ENCODE data around the gene GPX3.

The GPX3 gene

GRCh38 chr5:151033217-151033934, 13.0 kb downstream of the GPX3 start:
- TF ChIP-seq GATA3 (IDR thresholded peaks at IDR 0.05; ENCODE audit: low read depth, low read length) = no peak
- TF ChIP-seq GATA2 (IDR thresholded peaks at IDR 0.05; ENCODE audit: low read depth, low read length) = no peak

- TF ChIP-seq GATA2 (IDR thresholded peaks at IDR 0.05; ENCODE audit: low read depth, low read length) = no peak
- no peak for TF ChIP-seq GATA3 (IDR thresholded peaks at IDR 0.05; ENCODE audit: low read depth, low read length)
These were observed 14.3 kb downstream of the GPX3 start for GRCh38 chr5:151034422-151035379.

DNA sequence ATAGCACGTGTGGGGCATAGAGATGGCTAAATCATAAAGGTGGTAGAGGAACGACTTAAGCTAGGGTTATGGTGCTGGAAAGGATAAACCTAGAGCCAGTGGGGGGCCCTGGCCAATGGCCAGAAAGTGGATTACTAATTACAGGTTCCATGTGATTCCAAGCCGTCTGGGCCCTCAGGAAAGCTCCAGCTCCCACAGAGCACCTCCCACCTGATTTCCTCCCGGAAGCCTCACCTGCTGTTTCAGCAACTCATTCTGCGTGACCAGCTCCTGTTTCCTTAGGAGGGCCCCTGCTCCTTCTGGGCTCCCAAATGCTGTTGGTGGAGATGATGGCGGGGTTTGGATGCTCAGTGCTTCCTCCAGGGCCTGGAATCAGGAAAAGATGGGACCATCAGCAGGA, 16.2 kb downstream of the GPX3 start:
- TF ChIP-seq GATA2 (IDR thresholded peaks at IDR 0.05; ENCODE audit: low read depth, low read length) = no peak
- no peak for TF ChIP-seq GATA3 (IDR thresholded peaks at IDR 0.05; ENCODE audit: low read depth, low read length)

DNA sequence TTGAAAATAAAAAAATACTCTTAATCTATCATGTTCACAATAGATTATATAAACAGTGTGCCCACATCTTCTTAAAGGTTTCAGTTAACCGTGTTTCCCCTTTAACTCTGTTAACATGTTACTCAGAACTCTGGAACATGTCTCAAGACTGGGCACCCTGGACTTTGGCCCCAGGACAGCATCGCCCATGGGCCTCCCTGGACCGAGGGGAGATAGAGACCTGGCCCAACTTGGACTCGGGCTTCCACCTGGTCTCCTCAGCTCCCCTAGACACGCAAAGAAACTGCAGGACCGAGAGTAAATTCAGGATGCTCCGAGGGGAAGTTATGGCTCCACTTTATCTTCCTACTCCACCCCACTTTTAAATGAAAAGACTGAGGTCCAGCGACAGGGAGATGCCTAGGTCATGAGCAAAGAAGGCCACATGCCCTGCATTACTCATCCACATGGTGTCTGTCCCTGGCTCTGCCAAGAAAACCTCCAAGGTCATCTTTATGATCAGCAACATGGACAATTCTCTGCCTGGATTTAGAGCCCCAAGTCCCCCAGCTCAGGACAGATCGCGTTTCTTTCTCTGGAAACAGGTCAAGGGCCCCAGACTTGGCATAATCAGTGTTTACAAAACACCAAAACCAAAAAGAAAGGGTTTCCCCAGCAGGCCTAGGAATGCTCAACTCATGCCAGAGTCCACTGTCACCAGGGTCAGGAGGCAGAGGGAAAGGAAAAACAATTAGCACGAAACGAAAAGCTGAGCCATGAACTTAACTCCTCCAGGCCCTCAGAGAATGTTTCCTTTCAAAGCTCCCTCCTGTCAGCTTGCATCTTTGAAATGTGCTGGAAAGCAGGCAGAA, 17.4 kb downstream of the GPX3 start:
- TF ChIP-seq GATA2 (IDR thresholded peaks at IDR 0.05; ENCODE audit: low read depth, low read length) (no peak), GATA3 (IDR thresholded peaks at IDR 0.05; ENCODE audit: low read depth, low read length) (no peak)

- TF ChIP-seq GATA2 (IDR thresholded peaks at IDR 0.05; ENCODE audit: low read depth, low read length) (no peak), GATA3 (IDR thresholded peaks at IDR 0.05; ENCODE audit: low read depth, low read length) (no peak)
These were observed 18.0 kb downstream of the GPX3 start for GRCh38 chr5:151038412-151038745.

DNA sequence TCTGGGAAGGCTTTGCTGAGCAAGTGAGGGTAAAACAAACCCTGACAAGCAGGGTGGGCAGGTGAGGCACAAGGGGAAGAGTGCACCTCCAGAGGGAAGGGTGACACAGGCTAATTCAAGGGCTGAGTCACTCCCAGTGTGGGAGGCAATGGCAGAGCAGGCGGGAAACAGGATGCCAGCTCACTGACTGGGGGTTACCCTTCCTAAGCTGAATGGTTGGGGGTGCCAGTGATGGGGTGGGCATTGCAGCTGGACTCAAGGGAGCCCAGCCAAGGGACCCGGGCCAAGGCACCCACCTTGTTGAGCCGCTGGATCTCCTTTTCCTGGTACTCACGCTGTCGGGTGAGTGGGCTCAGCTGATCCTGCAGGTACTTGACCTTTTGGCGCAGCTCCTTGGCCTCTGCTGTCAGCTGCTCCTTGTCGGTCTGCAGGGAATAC, 18.4 kb downstream of the GPX3 start:
- TF ChIP-seq GATA3 (IDR thresholded peaks at IDR 0.05; ENCODE audit: low read depth, low read length) = no peak
- no peak for TF ChIP-seq GATA2 (IDR thresholded peaks at IDR 0.05; ENCODE audit: low read depth, low read length)

DNA sequence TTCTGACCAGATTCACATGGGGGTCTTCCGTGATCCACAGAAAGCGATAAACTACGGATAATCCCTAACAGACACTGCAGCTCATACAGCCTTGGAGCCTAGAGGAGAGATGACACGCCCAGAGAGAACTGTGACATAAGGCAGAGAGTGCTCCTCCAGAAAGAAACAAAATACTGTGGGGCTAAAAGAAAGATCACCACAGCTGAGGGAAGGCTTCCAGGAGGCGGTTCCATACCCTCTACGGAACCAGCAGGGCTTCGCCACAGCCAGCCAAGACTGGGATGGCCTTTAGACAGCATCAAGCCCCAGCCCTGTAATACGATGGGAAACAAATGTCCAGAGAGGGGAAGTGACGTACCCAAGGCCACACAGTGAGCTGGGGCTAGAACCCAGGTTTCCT, 19.3 kb downstream of the GPX3 start:
- TF ChIP-seq GATA2 (IDR thresholded peaks at IDR 0.05; ENCODE audit: low read depth, low read length) (no peak), GATA3 (IDR thresholded peaks at IDR 0.05; ENCODE audit: low read depth, low read length) (no peak)

- TF ChIP-seq GATA2 (IDR thresholded peaks at IDR 0.05; ENCODE audit: low read depth, low read length) (no peak), GATA3 (IDR thresholded peaks at IDR 0.05; ENCODE audit: low read depth, low read length) (no peak)
These were observed 19.9 kb downstream of the GPX3 start for GRCh38 chr5:151040211-151040747.

GRCh38 chr5:151041577-151042268, 21.3 kb downstream of the GPX3 start:
- no peak for TF ChIP-seq GATA3 (IDR thresholded peaks at IDR 0.05; ENCODE audit: low read depth, low read length)
- no peak for TF ChIP-seq GATA2 (IDR thresholded peaks at IDR 0.05; ENCODE audit: low read depth, low read length)

DNA sequence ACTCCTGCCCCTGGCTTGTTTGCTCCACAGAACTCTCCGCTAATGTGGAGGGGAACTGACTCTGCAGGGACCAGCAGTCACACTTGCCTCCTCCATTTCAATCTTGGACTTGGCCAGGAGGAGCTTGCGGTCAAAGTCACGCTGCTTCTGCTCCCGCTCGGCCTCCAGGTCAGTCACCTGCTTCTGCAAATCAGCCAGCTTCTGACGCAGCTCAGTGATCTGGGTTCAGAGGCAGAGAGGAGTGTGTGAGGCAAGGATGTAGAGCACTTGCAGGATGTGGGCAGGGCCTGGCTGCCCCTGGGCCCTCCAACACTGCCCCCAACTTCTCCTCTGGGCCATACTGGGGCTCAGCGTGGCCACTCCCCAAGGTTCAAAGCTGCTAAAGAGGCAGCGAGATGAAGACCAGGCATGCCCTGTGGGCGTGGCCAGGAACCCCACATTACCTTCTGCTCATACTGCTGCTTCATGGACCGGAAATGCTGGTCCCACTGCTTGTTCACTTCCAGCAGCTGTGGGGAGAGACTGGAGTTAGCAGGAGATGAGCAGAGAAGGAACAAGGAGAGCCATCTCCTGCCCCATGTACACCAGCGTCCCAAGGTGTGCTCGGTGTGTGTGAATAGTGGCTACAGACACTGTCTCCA, 22.2 kb downstream of the GPX3 start:
- TF ChIP-seq GATA3 (IDR thresholded peaks at IDR 0.05; ENCODE audit: low read depth, low read length) (no peak), GATA2 (IDR thresholded peaks at IDR 0.05; ENCODE audit: low read depth, low read length) (no peak)

GRCh38 chr5:151047814-151048425, 27.5 kb downstream of the GPX3 start:
- TF ChIP-seq GATA3 (IDR thresholded peaks at IDR 0.05; ENCODE audit: low read depth, low read length) = no peak
- TF ChIP-seq GATA2 (IDR thresholded peaks at IDR 0.05; ENCODE audit: low read depth, low read length) = no peak

GRCh38 chr5:151048526-151048925, 28.1 kb downstream of the GPX3 start:
- TF ChIP-seq GATA2 (IDR thresholded peaks at IDR 0.05; ENCODE audit: low read depth, low read length) = no peak
- TF ChIP-seq GATA3 (IDR thresholded peaks at IDR 0.05; ENCODE audit: low read depth, low read length) = no peak

Measured in SH-SY5Y (cell line).